CD4-positive, alpha-beta T cell treated with Interleukin-6 at 100 ng/mL for 8 hours (primary cell): Measurements from ENCODE around the gene MRPS33.
"Not testable (repeated sequence)": the region's sequence is repeated elsewhere in the genome, so short reads cannot be mapped to it uniquely, and the experiment has no call there.

Experiments
- DNase-seq: peaks from one replicate; pipeline ENCODE4 v3.0.0-alpha.2; 2020; ENCODE audit warnings: mixed read lengths, low spot score

MRPS33 gene

DNA sequence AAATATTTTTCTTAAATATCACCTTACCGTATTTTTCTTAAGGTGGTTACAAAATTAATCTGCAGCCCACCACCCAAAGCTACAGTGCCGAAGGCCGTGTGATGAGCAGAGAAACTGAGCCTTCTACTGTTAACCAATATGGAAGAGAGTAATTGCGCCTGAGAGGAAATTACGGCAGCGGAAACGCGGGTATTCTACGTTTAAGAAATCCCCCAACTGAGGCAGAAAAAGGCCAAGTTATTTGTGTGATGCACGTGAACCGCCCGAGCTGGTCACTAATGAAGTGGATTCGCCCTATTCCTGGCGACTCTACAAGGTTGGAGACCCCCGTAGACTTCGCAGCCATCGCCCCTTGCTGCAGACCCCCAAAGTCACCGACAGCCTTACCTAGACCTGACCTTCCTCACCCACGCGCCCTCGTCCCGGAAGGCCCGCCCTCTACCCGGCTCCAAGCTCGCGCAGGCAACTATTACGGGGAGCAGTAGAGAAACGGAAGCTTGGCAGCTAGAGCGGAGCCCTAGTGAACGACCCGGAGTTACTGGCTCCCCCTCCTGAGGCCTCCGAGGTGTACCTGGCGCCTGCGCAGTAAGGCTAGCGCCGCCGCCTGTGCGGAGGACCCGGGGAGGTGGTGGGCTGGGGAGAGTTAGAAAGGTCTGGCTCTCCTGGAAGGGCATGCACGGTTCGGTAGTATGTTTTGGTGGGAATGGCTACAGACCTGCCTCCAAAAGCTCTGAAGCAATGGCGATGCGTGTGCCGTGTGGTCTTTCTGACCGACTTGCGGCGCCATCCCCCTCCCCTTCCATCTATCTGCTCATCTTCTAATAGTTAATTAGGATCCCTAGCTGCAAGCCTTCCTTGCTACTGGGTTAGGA is at the start of gene MRPS33:
Gene MRPS33 (minus strand): TSS at position 429 of the 872 bp plus-strand sequence. CDS start 4,319 bp downstream, outside the sequence.
- DNase-seq: peak; percentile 96

DNA sequence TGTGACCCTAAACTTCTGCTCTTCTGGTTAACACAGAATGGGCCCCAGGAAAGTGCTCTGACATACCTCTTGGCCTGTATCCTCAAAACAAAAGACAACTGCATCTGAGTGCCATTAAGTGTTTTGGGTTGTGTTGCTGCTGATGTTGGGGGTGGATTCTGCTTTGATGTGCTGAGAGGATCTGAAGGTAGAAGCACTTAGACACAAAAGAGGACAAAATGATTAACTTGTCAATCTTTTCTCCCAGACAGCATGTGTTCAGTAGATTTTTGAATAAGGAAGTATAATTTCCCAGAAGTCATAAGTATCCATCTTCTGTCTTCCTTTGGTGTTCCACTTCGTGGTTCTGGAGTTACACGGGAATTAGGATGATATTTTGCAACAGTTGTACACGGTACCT is 43.0 kb upstream of the MRPS33 start:
- DNase-seq: no peak

DNA sequence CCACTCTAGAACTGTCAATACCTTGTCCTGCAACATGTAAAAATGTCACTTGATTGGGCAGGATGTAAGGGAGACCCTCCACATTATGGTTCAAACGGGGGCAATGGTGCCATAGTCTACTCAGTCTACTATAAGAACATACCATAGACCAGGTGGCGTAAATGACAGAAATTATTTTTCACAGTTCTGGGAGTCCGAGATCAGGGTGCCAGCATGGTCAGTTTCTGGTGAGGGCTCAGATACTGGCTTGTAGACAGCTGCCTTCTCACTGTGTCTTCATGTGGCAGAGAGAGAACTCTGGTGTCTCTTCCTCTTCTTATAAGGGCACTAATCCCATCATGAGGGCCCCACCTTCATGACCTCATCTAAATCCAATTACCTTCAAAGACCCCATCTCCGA is 40.4 kb upstream of the MRPS33 start:
- no peak for DNase-seq

DNA sequence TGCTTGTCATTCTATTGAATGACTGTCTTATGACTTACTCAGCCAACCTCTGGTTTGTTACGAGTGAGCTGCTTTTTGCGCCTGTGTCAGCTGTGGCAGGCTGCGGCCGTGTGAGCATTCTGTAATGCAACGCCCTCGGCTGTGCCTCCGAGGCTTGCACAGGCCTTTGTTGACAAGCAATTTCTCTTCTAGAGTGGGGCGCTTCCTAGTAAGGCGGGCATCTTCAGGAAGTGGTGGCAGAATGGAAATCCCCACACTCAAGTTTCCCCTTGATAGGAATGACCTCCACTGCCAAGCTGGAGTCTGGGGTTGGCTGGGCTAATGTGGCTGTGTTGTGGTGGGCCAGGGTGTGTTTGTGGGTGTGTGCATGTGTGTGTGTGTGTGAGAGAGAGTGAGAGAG is 38.9 kb upstream of the MRPS33 start:
- peak; percentile 58 for DNase-seq

DNA sequence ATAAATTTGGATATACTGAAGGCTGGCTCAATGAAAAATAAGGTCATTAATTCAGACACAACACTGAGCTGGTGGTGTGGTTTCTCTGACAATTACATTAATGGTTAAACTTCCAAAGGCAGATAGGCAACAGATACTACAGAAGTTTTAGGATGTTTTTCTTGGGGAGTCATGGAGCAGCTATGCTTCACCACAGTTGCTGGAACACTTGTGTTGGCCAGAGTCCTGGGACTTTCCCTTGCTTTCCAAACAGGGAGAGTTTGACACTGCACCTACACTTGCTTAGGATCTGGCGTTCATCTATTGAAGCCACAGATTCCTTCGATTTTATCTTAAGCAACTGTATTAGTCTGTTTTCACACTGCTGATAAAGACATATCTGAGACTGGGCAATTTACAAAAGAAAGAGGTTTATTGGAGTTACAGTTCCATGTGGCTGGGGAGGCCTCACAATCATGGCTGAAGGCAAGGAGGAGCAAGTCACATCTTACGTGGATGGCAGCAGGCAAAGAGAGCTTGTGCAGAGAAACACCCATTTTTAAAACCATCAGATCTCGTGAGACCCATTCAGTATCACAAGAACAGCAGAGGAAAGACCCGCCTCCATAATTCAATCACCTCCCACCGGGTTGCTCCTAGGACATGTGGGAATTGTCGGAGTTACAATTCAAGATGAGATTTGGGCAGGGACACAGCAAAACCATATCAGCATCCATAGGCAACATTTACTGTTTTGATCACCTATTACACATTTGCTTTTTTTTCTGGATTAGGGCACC is 31.3 kb upstream of the MRPS33 start:
- no peak for DNase-seq

DNA sequence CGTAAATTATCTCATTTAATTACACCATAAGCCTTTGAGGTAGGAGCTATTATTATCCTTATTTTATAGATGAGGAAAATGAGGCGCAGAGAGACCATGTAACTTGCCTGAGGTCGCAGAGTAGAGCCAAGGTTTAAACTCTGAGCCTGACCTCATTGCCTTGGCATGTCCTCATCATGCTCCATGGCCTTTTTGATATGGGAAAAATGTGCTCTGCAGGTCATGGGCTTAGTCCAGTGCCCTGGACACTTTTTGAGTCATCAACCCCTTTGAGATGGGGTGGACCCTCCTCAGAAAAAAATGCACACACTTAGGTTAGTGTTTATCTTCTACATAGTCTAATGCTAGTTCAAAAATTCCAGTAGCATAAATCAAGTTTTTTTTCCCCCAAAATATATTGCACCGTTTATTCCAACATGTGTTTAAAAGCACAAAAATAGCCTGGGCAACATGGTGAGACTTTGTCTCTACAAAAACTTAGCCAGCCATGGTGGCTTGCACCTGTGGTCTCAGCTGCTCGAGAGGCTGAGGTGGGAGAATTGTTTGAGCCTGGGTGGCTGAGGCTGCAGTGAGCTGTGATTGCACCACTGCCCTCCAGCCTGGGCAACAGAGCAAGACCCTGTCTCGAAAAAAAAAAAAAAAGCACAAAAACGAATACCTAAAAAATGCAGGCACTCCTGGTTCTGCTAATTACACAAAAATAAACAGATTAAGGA is 30.5 kb upstream of the MRPS33 start:
- no peak for DNase-seq

DNA sequence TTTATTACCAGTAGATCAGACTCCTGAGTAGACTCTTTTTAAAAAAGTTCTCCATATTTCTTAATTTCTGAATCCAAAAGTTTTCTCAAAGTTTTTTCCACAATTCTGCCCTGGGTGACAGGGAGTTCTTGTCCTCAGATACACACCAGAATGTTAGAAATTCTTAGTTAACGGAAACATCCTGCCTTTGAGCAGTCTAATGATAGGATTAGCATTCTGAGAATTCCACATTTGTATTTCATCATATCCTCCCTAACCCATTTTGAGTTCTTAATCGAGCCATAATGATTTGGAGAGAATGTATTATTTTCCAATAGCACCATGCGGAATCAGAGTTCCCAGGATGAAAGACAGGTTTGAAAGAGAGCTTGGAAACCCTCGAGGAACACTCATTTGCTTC is 28.9 kb upstream of the MRPS33 start:
- no peak for DNase-seq

DNA sequence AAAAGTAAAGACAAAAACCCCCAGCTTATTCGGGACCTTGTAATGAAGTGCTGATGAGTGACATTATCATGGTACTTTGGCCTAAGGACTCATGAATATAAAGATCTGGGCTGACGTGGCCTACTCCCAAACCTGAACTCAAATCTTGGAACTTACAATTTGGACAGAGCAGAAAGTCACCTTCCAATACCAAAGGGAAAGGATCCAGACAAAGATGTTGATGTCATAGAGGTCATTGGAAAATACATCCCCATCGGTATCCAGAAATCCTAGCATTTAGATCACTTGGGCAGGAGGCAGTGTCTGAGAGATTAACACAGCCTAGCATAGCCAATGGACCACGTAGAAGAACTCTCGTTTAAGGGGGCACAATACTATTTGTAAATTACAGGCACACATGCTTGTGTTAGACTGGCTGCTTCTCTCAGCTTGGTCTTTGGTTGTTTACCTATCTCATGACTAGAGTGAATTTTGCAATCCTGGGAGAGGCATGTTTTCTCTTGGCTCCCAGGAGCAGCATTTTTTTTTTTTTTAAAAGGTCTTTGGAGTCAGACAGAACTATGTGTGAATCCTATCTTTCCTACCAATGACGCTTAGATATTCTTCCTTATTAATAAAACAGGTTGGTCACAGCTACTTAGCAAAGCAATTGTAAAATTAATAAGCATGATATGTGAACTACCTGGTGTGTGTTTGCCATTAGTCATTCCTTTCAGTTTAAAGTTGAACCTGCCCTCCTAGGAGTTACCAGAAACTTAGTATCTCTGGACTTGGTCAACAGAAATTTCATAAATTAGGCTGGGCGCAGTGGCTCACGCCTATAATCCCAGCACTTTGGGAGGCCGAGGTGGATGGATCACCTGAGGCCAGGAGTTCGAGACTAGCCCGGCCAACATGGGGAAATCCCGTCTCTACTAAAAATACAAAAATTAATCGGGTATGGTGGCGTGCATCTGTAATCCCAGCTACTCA is 27.8 kb upstream of the MRPS33 start:
- DNase-seq: no peak

DNA sequence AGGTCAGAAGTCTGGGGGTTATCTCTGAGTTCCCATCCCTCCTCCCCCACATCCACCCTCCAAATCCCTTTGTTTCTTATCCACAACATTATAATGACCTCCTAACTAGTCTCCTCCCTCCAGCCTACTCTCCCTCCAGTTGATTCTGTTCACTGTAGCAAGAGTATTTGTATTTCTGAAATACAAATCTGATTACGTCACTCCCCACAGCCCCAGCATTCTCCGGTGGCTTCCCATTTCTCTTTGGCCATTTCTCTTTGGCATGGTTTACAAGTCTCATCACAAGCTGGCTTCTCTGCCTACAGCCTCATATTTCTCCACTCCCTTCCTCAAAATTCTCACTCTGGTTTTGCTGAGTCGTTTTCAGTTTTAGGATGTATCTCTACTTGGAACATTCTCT is 24.6 kb upstream of the MRPS33 start:
- DNase-seq: no peak

DNA sequence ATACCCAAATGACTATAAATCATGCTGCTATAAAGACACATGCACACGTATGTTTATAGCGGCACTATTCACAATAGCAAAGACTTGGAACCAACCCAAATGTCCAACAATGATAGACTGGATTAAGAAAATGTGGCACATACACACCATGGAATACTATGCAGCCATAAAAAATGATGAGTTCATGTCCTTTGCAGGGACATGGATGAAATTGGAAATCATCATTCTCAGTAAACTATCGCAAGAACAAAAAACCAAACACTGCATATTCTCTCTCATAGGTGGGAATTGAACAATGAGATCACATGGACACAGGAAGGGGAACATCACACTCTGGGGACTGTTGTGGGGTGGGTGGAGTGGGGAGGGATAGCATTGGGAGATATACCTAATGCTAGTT is 23.3 kb upstream of the MRPS33 start:
- not testable (repeated sequence) for DNase-seq

DNA sequence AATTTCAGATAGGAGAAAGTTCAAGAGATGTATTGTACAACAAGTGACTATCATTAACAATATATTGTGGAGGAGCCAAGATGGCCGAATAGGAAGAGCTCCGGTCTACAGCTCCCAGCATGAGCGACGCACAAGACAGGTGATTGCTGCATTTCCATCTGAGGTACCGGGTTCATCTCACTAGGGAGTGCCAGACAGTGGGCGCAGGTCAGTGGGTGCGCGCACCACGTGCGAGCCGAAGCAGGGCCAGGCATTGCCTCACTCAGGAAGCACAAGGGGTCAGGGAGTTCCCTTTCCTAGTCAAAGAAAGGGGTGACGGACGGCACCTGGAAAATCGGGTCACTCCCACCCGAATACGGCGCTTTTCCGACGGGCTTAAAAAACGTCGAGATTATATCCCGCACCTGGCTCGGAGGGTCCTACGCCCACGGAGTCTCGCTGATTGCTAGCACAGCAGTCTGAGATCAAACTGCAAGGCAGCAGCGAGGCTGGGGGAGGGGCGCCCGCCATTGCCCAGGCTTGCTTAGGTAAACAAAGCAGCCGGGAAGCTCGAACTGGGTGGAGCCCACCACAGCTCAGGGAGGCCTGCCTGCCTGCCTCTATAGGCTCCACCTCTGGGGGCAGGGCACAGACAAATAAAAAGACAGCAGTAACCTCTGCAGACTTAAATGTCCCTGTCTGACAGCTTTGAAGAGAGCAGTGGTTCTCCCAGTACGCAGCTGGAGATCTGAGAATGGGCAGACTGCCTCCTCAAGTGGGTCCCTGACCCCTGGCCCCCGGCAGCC is 18.0 kb upstream of the MRPS33 start:
- DNase-seq: not testable (repeated sequence)

DNA sequence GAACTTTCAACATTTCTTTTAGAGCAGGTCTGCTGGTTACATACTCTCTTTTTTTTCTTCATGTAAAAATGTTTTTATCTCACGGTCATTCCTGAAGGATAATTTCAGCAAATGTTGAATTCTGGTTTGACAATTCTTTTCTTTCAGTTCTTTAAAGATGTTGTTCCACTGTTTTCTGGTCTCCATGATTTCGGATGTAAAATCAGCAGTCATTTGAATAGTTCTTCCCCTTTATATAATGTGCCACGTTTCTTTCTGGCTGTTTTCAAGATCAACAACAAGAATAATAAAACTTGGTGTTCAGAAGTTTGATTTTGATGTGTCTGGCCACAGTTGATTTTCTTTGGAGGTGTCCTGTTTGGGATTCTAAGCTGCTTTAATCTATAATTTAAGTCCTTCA is 14.0 kb upstream of the MRPS33 start:
- no peak for DNase-seq

DNA sequence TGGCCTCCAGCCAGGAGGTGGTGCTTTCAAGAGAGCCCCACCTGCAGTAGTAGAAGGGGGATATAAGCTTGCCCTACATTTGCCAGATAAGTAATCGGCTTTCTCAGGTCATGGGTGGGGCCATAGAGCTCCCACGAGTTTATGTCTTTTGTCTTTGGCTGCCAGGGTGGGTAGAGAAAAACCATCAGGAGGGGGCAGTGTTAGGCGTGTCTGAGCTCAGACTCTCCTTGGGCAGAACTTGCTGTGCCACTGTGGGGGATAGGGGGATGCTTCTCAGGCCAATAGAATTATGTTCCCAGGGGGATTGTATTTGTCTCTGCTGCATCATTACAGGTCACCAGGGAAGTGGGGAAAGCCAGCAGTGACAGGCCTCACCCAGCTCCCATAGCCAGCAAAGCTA is 12.3 kb upstream of the MRPS33 start:
- no peak for DNase-seq

DNA sequence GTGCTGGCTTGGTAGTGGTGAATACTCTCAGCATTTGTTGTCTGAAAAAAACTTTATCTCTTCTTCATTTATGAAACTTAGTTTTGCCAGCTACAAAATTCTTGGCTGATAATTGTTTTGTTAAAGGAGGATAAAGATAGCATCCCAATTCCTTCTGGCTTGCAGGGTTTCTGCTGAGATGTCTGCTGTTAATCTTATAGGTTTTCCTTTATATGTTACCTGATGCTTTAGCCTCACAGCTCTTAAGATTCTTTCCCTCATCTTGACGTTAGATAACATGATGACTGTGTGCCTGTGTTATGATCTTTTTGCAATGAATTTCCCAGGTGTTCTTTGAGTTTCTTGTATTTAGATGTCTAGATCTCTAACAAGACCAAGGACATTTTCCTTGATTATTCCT is 9.9 kb upstream of the MRPS33 start:
- DNase-seq: no peak

DNA sequence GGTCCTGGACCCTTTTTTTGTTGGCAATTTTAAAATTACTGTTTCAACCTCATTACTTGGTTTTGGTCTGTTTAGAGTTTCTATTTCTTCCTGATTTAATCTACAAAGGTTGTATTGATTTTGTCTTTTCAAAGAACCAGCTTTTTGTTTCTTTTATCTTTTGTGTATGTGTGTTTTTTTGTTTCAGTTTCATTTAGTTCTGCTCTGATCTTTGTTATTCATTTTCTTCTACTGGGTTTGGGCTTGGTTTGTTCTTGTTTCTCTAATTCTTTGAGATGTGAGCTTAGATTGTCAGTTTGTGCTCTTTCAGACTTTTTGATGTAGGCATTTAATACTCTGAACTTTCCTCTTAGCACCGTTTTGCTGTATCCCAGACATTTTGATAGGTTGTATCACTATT is 8.5 kb upstream of the MRPS33 start:
- no peak for DNase-seq

DNA sequence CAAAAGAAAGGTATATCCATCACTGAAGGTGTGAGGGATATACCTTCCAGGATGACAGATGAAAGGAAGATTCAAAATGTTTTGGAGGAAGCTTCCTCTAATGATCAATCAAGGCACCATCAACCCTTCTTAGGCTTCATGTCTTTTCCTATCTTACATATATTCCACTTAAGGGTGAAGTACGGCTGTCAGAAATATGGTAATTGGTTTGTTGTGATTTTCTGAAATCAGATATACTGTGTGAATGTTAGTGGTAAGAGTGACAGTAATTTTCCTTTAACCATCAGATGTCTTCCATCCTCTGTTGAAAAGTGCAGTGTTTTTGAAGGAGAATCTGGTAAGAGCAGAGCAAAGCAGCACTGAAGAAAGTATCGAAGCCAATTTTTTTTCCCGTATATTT is 2.8 kb upstream of the MRPS33 start:
- no peak for DNase-seq

DNA sequence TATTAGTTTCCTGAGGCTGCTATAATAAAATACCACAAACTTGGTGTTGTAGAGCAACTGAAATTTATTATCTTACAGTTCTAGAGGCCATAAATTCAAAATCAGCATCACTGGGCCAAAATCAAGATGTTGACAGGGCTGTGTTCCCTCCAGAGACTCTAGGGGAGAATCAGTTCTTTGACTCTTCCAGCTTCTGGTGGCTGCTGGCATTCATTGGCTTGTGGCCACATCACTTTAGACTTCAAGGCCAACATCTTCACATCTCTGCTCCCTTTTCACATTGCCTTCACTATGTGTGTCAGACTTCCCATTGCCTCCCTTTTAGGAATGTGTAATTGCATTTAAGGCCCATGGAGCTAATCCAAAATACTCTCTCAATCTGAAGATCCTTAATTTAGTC is 1.6 kb upstream of the MRPS33 start:
- DNase-seq: no peak

DNA sequence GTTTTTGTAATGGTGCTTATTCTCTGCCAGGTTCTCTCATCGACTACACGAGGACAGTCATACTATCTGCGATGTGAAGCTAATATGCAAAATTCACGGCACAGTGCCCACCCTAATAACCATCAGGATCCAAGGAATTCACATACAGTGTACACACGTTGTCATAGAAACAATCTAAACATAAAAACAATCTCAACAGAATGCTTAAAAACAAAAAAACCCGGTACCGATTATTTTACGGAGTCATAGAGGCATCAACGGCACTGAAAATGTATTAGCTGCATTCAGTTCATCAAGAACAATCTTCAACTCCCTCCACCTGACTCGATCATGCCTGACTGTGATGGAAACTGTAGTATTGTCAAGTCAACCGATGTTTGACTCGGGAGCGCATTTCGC is 628 bp downstream of the MRPS33 start:
- no peak for DNase-seq

DNA sequence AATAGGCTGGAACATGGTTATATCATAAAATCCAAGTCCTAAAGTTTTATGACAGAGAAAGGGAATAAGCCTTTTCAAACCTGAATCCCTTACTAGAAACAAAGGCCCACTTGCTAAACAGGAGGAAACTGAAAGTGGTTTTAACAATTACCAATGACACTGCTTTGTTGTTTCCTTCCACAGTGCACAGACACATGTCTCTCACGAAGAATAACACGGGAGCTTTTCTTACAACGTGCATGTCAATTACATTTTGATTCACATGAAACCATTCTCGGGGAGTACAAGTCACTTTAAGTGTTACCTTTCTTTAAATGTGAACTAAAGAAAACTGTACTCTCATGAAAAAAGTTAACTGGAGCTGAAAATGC is 1.4 kb downstream of the MRPS33 start:
- DNase-seq: no peak

DNA sequence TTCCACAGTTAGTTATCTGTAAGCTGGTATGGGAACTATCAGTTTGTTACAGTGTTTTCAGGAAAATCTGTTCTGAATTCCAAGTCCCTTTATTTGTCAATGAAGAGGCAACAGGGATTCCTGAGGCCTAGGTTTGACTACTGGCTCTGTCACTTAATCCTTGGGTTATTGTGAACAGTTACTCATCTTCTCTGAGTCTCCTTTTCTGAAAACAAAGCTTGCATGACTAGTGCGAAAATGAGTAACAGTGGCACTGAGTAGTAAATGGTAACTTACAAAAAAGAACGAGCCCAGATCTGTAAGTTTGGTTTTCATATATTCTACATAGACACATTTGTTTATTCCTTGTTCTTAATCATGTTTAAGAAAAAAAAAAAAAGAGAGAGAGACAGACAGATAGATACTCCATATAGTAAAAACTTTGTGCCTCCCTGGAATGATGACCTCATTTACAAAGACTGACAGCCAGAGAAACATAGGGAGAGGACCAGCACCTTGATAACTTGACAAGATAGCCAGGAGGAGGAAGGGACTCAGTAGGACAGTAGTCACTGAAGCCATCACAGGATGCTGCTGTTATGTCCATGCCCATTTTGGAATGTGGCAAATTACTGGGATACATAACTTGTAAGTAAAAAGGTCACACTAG is 1.9 kb downstream of the MRPS33 start:
- DNase-seq: no peak
